GM23248 (cell line): ENCODE data around the gene CUL1. TPM values are rescaled to one million over a fixed set of nuclear protein-coding genes. Genes with fewer than 3 reads are reported as not detected.

Experiments used
- DNase-seq: peaks from one replicate; pipeline ENCODE4 v3.0.0-alpha.2; 2015
- H2AFZ ChIP-seq: fragments of 200-600 bp; sonication (generic); 2 replicates; pipeline ENCODE4 v1.6.1; 2016; ENCODE audit warnings: antibody characterized with exemption
- H3F3A ChIP-seq: fragments of 200-600 bp; sonication (generic); 2 replicates; pipeline ENCODE4 v1.6.1; 2016; ENCODE audit warnings: mild to moderate bottlenecking, antibody characterized with exemption, mixed run types; ENCODE audit not compliant: insufficient read depth
- H3K27ac ChIP-seq: fragments of 200-600 bp; sonication (generic); 2 replicates; pipeline ENCODE4 v1.5.1; 2016; ENCODE audit warnings: mild to moderate bottlenecking
- H3K27me3 ChIP-seq: fragments of 200-600 bp; sonication (generic); replicated peaks from 2 replicates; pipeline ENCODE4 v1.6.1; 2016; ENCODE audit warnings: mild to moderate bottlenecking; ENCODE audit not compliant: insufficient read depth
- H3K36me3 ChIP-seq: fragments of 200-600 bp; sonication (generic); 2 replicates; pipeline ENCODE4 v1.6.1; 2016; ENCODE audit warnings: low read depth, mild to moderate bottlenecking
- H3K4me1 ChIP-seq: fragments of 200-600 bp; sonication (generic); 2 replicates; pipeline ENCODE4 v1.6.1; 2016; ENCODE audit warnings: mild to moderate bottlenecking; ENCODE audit not compliant: insufficient read depth
- H3K4me2 ChIP-seq: fragments of 200-600 bp; sonication (generic); one replicate; pipeline ENCODE4 v1.6.1; 2016; ENCODE audit warnings: mild to moderate bottlenecking; ENCODE audit not compliant: unreplicated experiment
- H3K4me3 ChIP-seq: fragments of 200-600 bp; sonication (generic); 2 replicates; pipeline ENCODE4 v1.5.1; 2016; ENCODE audit warnings: mild to moderate bottlenecking
- H3K79me2 ChIP-seq: fragments of 200-600 bp; sonication (generic); 2 replicates; pipeline ENCODE4 v1.6.1; 2016; ENCODE audit warnings: mild to moderate bottlenecking; ENCODE audit not compliant: insufficient read depth
- H3K9ac ChIP-seq: fragments of 200-600 bp; sonication (generic); 2 replicates; pipeline ENCODE4 v1.6.1; 2016; ENCODE audit warnings: mild to moderate bottlenecking
- H3K9me2 ChIP-seq: fragments of 200-600 bp; sonication (generic); 2 replicates; pipeline ENCODE4 v1.6.1; 2016; ENCODE audit warnings: mixed run types, mild to moderate bottlenecking, moderate library complexity; ENCODE audit not compliant: insufficient read depth
- H3K9me3 ChIP-seq: fragments of 200-600 bp; sonication (generic); one replicate; pipeline ENCODE4 v1.6.1; 2017; ENCODE audit warnings: low read depth
- H4K20me1 ChIP-seq: fragments of 200-600 bp; sonication (generic); 2 replicates; pipeline ENCODE4 v1.6.0; 2016; ENCODE audit not compliant: insufficient read depth
- EZH2 ChIP-seq: fragments of 200-600 bp; sonication (generic); IDR thresholded peaks from 2 replicates; pipeline ENCODE4 v1.6.1; 2018; ENCODE audit warnings: antibody characterized with exemption, mild to moderate bottlenecking; ENCODE audit not compliant: insufficient read depth, poor library complexity, severe bottlenecking
- EZH2phosphoT487 ChIP-seq: fragments of 200-600 bp; sonication (generic); IDR thresholded peaks from 2 replicates; pipeline ENCODE4 v1.6.1; 2018; ENCODE audit warnings: antibody characterized with exemption, moderate library complexity, mild to moderate bottlenecking, low read depth; ENCODE audit not compliant: insufficient read depth
- WGBS, 2 experiments: methylation state at CpG; one replicate each; pipeline ENCODE4 v1.1.6; 2015 to 2017; ENCODE audit warnings: low lambda C conversion rate in 2 of 2, low coverage in 1 of 2; ENCODE audit errors: missing lambda C conversion rate in 2 of 2; 5-methylcytosine and 5-hydroxymethylcytosine counted together
- in situ Hi-C: fragments of 300-500 bp; cut with MboI; formaldehyde crosslinking; loops from 2 replicates; pipeline ENCODE4 v1.15.0; 2020
- polyA plus RNA-seq: library from polyadenylated mRNA; unstranded; fragments of >200 nt; fragmentation: Nextera tagmentation; extraction: Ambion mirVana; gene quantifications from 2 replicates; pipeline ENCODE4 v1.2.1, GENCODE V29; 2016
- total RNA-seq: library from RNA; depleted of rRNA; stranded (reverse); fragments of >200 nt; shearing (Covaris generic); gene quantifications from 2 replicates; pipeline ENCODE4 v1.2.3, GENCODE V29; 2014

Gene CUL1
- total and polyA plus RNA-seq, 2 experiments from 2014 or later: 49.1 to 52.6 TPM

DNA sequence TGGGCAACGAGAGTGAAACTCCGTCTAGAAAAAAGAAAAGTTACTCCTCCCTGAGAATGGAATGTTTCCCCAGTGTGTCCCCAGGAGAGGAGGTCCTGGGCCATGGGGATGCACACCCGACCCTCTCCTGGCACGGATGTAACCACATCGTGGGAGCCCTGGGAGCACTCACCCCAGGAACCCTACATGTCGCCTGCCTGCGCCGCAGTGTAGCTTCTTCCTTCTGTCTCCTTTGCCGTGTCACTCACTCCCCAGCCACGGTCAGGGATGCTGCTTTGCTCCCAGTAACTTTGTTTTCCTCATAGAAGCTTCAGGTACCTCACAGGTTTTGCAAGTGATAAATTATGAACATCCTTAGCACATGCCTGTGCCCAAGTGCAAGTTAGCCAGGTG, 103.4 kb downstream of the CUL1 start:
- peaks cover 41% of the 10 kb centered on the region for H3K36me3 ChIP-seq
- no peak overlapping the region for H2AFZ ChIP-seq
- H3K9me2 ChIP-seq: no peaks in the 10 kb centered on the region
- H3K4me2 ChIP-seq: no peak overlapping the region
- H3K27me3 ChIP-seq: no peaks in the 10 kb centered on the region
- H3F3A ChIP-seq: no peaks in the 10 kb centered on the region
- in situ Hi-C loops: no loop called here
- no peaks in the 10 kb centered on the region for H3K9me3 ChIP-seq
- no peaks in the 10 kb centered on the region for H4K20me1 ChIP-seq
- H3K4me3 ChIP-seq: no peak overlapping the region
- TF ChIP-seq EZH2phosphoT487 (no peak), EZH2 (no peak)
- no peak overlapping the region for H3K9ac ChIP-seq
- H3K4me1 ChIP-seq: no peaks in the 10 kb centered on the region
- H3K79me2 ChIP-seq: no peaks in the 10 kb centered on the region
- no peak overlapping the region for H3K27ac ChIP-seq
- WGBS, 2 experiments: 87% methylated on average over 10 of the region's 10 CpGs
- DNase-seq: no peak

GRCh38 chr7:148803094-148803493, 104.4 kb downstream of the CUL1 start:
- no peak overlapping the region for H2AFZ ChIP-seq
- H3K9me2 ChIP-seq: no peaks in the 10 kb centered on the region
- H3K4me3 ChIP-seq: no peak overlapping the region
- 92 to 95% methylated on average over 5 of the region's 5 CpGs for WGBS, 2 experiments
- H3K27me3 ChIP-seq: no peaks in the 10 kb centered on the region
- no peak overlapping the region for H3K4me2 ChIP-seq
- H3K9me3 ChIP-seq: no peaks in the 10 kb centered on the region
- no peak for DNase-seq
- TF ChIP-seq EZH2 (no peak), EZH2phosphoT487 (no peak)
- no peaks in the 10 kb centered on the region for H3K79me2 ChIP-seq
- no peaks in the 10 kb centered on the region for H3F3A ChIP-seq
- in situ Hi-C loops: no loop called here
- peaks cover 32% of the 10 kb centered on the region for H3K36me3 ChIP-seq
- no peaks in the 10 kb centered on the region for H4K20me1 ChIP-seq
- H3K9ac ChIP-seq: no peak overlapping the region
- H3K4me1 ChIP-seq: no peaks in the 10 kb centered on the region
- no peak overlapping the region for H3K27ac ChIP-seq

- in situ Hi-C loops: no loop called here
- Histone ChIP-seq H3K9me2 (no peaks in the 10 kb centered on the region), H3K4me1 (no peaks in the 10 kb centered on the region), H3K27me3 (no peaks in the 10 kb centered on the region), H3K4me2 (no peak overlapping the region), H3K79me2 (no peaks in the 10 kb centered on the region), H2AFZ (no peak overlapping the region), H4K20me1 (no peaks in the 10 kb centered on the region), H3K9me3 (no peaks in the 10 kb centered on the region), H3K4me3 (no peak overlapping the region), H3K9ac (no peak overlapping the region), H3K27ac (no peak overlapping the region), H3K36me3 (peaks cover 24% of the 10 kb centered on the region; the same call in 1 of the 2 replicates), H3F3A (no peaks in the 10 kb centered on the region; the same call in 1 of the 2 replicates)
- no peak for DNase-seq
- 83 to 84% methylated on average over 10 of the region's 10 CpGs for WGBS, 2 experiments
- no peak for TF ChIP-seq EZH2phosphoT487
- TF ChIP-seq EZH2: no peak
These were observed 105.9 kb downstream of the CUL1 start for GRCh38 chr7:148804343-148805235.

DNA sequence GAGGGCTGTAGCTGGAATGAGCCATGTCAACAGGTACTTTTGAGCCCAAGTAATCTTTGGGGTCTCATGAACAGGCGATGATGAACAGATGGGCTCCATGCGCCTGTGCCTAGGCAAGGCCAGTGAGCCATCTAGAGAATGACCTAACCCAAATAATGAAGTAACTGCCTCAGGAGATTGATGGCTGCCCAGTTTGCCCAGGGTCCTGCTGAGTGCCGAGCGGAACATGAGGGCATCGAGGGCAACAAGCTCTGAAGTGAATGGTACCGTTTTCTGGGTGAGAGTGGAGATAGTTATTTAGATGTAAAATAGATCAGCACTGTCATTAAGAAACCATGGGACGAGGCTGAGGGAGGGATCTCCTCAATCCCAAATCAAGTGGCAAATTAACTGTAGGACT, 107.5 kb downstream of the CUL1 start:
- Histone ChIP-seq H3K9me2 (no peaks in the 10 kb centered on the region), H3K36me3 (peaks cover 11% of the 10 kb centered on the region; the same call in 1 of the 2 replicates), H3K4me3 (no peak overlapping the region), H3K27me3 (no peaks in the 10 kb centered on the region), H3K4me1 (no peaks in the 10 kb centered on the region), H2AFZ (no peak overlapping the region), H3K9ac (no peak overlapping the region), H3K4me2 (no peak overlapping the region), H3K27ac (no peak overlapping the region), H3K9me3 (no peaks in the 10 kb centered on the region), H3K79me2 (no peaks in the 10 kb centered on the region), H3F3A (no peaks in the 10 kb centered on the region; the same call in 1 of the 2 replicates), H4K20me1 (no peaks in the 10 kb centered on the region)
- TF ChIP-seq EZH2 (no peak), EZH2phosphoT487 (no peak)
- DNase-seq: no peak
- WGBS, 2 experiments: 75 to 78% methylated on average over 7 of the region's 7 CpGs
- in situ Hi-C loops: no loop called here
